ENCODE results near the gene ZNF530. TPM values are rescaled to one million over a fixed set of nuclear protein-coding genes. Genes with fewer than 3 reads are reported as not detected.

Gene ZNF530
- polyA plus RNA-seq, 1 experiment: 1.7 TPM

DNA sequence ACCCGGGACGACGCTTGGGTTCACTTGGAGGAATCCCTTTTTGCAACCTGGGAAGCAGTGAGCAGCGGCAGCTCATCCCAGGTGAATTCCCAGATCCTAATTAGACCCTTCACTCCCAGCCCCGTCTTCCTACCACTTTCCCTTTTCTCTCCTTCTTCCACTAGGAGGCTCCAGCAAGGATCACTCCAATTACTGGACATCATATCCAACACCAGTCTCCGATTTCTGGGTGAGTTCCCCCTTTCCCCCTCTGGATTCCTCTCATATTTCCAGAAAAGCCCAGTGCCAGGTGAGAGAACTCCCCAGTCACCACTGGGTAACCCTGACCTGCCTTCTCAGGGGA is 51.9 kb downstream of the ZNF530 start:
- POLR2A ChIA-PET: no interaction called here
- CTCF ChIA-PET: interaction anchor here (1.2 kb wide), 1 partner anchor 13 kb away, joined by 3 read pairs; no protein-coding TSS in a partner anchor
- no peak for DNase-seq (ENCODE audit: low read depth)
- Histone ChIP-seq H3K27me3 (ENCODE audit: control insufficient read depth, insufficient read depth, low read length) (no peaks in the 10 kb centered on the region), H3K36me3 (ENCODE audit: control insufficient read depth, insufficient read depth, low read length) (no peaks in the 10 kb centered on the region), H3K4me3 (ENCODE audit: low read depth, low read length) (no peak overlapping the region)
- TF ChIP-seq CTCF (IDR thresholded peaks at IDR 0.05; ENCODE audit: insufficient read depth, low read depth, low read length): 0 out of 2 replicates have a peak, but pooled peaks have one; percentile 5

DNA sequence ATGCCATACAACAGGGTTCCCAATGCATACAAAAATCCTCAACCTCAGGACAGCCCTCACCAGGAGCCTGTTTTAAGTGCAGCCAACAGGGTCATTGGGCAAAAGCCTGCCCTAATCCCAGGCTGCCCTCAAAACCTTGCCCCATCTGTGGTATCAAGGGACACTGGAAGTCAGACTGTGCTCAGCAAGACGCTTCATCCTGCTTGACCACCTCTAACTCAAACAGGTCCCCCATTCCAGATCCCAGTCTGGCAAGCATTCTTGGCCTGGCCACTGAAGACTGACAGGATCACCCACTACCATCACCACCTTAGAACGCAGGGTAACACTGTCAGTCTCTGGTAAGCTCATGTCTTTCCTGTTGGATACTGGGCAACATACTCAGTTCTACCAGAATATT is 54.0 kb downstream of the ZNF530 start:
- no peak for DNase-seq (ENCODE audit: low read depth)
- POLR2A ChIA-PET: no interaction called here
- no peak overlapping the region for H3K4me3 ChIP-seq (ENCODE audit: low read depth, low read length)
- H3K27me3 ChIP-seq (ENCODE audit: control insufficient read depth, insufficient read depth, low read length): no peaks in the 10 kb centered on the region
- CTCF ChIA-PET: no interaction called here
- TF ChIP-seq CTCF (IDR thresholded peaks at IDR 0.05; ENCODE audit: insufficient read depth, low read depth, low read length): no peak
- H3K36me3 ChIP-seq (ENCODE audit: control insufficient read depth, insufficient read depth, low read length): no peaks in the 10 kb centered on the region

- no peak for TF ChIP-seq CTCF (IDR thresholded peaks at IDR 0.05; ENCODE audit: insufficient read depth, low read depth, low read length)
- no peak for DNase-seq (ENCODE audit: low read depth)
- CTCF ChIA-PET: interaction anchor here (1.3 kb wide), 1 partner anchor 21 kb away, joined by 3 read pairs; no protein-coding TSS in a partner anchor
- H3K36me3 ChIP-seq (ENCODE audit: control insufficient read depth, insufficient read depth, low read length): no peaks in the 10 kb centered on the region
- no peak overlapping the region for H3K4me3 ChIP-seq (ENCODE audit: low read depth, low read length)
- POLR2A ChIA-PET: no interaction called here
- no peaks in the 10 kb centered on the region for H3K27me3 ChIP-seq (ENCODE audit: control insufficient read depth, insufficient read depth, low read length)
These were observed 55.8 kb downstream of the ZNF530 start for GRCh38 chr19:57655443-57655842.

- Histone ChIP-seq H3K27me3 (ENCODE audit: control insufficient read depth, insufficient read depth, low read length) (no peaks in the 10 kb centered on the region), H3K36me3 (ENCODE audit: control insufficient read depth, insufficient read depth, low read length) (no peaks in the 10 kb centered on the region), H3K4me3 (ENCODE audit: low read depth, low read length) (no peak overlapping the region)
- no peak for TF ChIP-seq CTCF (IDR thresholded peaks at IDR 0.05; ENCODE audit: insufficient read depth, low read depth, low read length)
- DNase-seq (ENCODE audit: low read depth): no peak
- ChIA-PET CTCF (interaction anchor here (1.3 kb wide), 1 partner anchor 20 kb away, joined by 3 read pairs; no protein-coding TSS in a partner anchor), POLR2A (no interaction called here)
These were observed 56.7 kb downstream of the ZNF530 start for GRCh38 chr19:57656346-57656745.

Other genes starting within 250 kb of the ZNF530 start
- gene ZNF304, start 248.6 kb upstream of the ZNF530 start, polyA plus RNA-seq (2011; rRNA removed): 5.4 and 7.4 TPM in 2 replicates
- 11.0 and 16.3 TPM in 2 replicates for gene TRAPPC2B, start 236.3 kb upstream of the ZNF530 start, polyA plus RNA-seq (2011; rRNA removed)
- 3.4 and 3.5 TPM in 2 replicates for gene ZNF547, start 236.3 kb upstream of the ZNF530 start, polyA plus RNA-seq (2011; rRNA removed)
- 12.7 and 13.3 TPM in 2 replicates for gene ZNF548, start 210.0 kb upstream of the ZNF530 start, polyA plus RNA-seq (2011; rRNA removed)
- gene ZNF17, start 188.7 kb upstream of the ZNF530 start, polyA plus RNA-seq (2011; rRNA removed): 4.2 and 6.0 TPM in 2 replicates
- 10.0 and 11.4 TPM in 2 replicates for gene ZNF749, start 164.6 kb upstream of the ZNF530 start, polyA plus RNA-seq (2011; rRNA removed)
- gene VN1R1, start 142.7 kb upstream of the ZNF530 start, polyA plus RNA-seq (2011; rRNA removed): 0.13 and 0.21 TPM in 2 replicates
- gene ZNF772, start 122.3 kb upstream of the ZNF530 start, polyA plus RNA-seq (2011; rRNA removed): 3.6 and 5.8 TPM in 2 replicates
- 8.8 and 11.0 TPM in 2 replicates for gene ZNF419, start 112.1 kb upstream of the ZNF530 start, polyA plus RNA-seq (2011; rRNA removed)
- 13.0 and 13.1 TPM in 2 replicates for gene ZNF773, start 99.9 kb upstream of the ZNF530 start, polyA plus RNA-seq (2011; rRNA removed)
- gene ZNF549, start 72.5 kb upstream of the ZNF530 start, polyA plus RNA-seq (2011; rRNA removed): 2.5 and 3.8 TPM in 2 replicates
- gene ZNF550, start 40.0 kb upstream of the ZNF530 start, polyA plus RNA-seq (2011; rRNA removed): 6.3 and 7.2 TPM in 2 replicates
- gene ZNF416, start 21.0 kb upstream of the ZNF530 start, polyA plus RNA-seq (2011; rRNA removed): 2.9 and 4.0 TPM in 2 replicates
- 3.9 and 4.9 TPM in 2 replicates for gene ZIK1, start 15.7 kb upstream of the ZNF530 start, polyA plus RNA-seq (2011; rRNA removed)
- gene ZNF134, start 14.4 kb downstream of the ZNF530 start, polyA plus RNA-seq (2011; rRNA removed): 6.5 and 8.1 TPM in 2 replicates
- 7.8 and 11.3 TPM in 2 replicates for gene ZNF211, start 33.3 kb downstream of the ZNF530 start, polyA plus RNA-seq (2011; rRNA removed)
- gene ZSCAN4, start 69.0 kb downstream of the ZNF530 start, polyA plus RNA-seq (2011; rRNA removed): not detected in 2 replicates
- gene ZNF551, start 82.1 kb downstream of the ZNF530 start, polyA plus RNA-seq (2011; rRNA removed): 2.8 and 3.3 TPM in 2 replicates
- gene ZNF154, start 109.3 kb downstream of the ZNF530 start, polyA plus RNA-seq (2011; rRNA removed): 1.5 and 2.1 TPM in 2 replicates
- gene ZNF671, start 127.7 kb downstream of the ZNF530 start, polyA plus RNA-seq (2011; rRNA removed): 4.4 and 5.0 TPM in 2 replicates
- 7.7 and 12.0 TPM in 2 replicates for gene ZNF776, start 146.9 kb downstream of the ZNF530 start, polyA plus RNA-seq (2011; rRNA removed)
- 3.9 and 5.8 TPM in 2 replicates for gene ZNF586, start 169.8 kb downstream of the ZNF530 start, polyA plus RNA-seq (2011; rRNA removed)
- gene ZNF552, start 215.0 kb downstream of the ZNF530 start, polyA plus RNA-seq (2011; rRNA removed): 2.1 and 2.5 TPM in 2 replicates
- gene ZNF587B, start 230.4 kb downstream of the ZNF530 start, polyA plus RNA-seq (2011; rRNA removed): 2.3 and 4.4 TPM in 2 replicates
- gene ZNF587, start 250.0 kb downstream of the ZNF530 start, polyA plus RNA-seq (2011; rRNA removed): 8.4 and 9.9 TPM in 2 replicates

Data from BJ (cell line).